HG02610 (cell line): Measurements from ENCODE around the gene ABCA7.

Source experiments
- ATAC-seq: cut with Tn5 transposase; IDR thresholded peaks from one replicate; pipeline ENCODE4 v1.9.1; 2021; ENCODE audit warnings: mild to moderate bottlenecking, moderate library complexity; ENCODE audit not compliant: unreplicated experiment

The ABCA7 gene

GRCh38 chr19:1039646-1040475, at the start of gene ABCA7:
Gene ABCA7, plus strand, starts transcription at chr19:1040107. Its CDS starts 1,255 bp downstream, at chr19:1041362.
- ATAC-seq: peak; percentile 68

- no peak for ATAC-seq
These were observed 49.8 kb upstream of the ABCA7 start for GRCh38 chr19:990119-990571.

GRCh38 chr19:990746-991145, 49.2 kb upstream of the ABCA7 start:
- no peak for ATAC-seq

GRCh38 chr19:991174-991931, 48.6 kb upstream of the ABCA7 start:
- ATAC-seq: no peak

- no peak for ATAC-seq
These were observed 47.8 kb upstream of the ABCA7 start for GRCh38 chr19:991932-992669.

GRCh38 chr19:992670-993055, 47.2 kb upstream of the ABCA7 start:
- ATAC-seq: no peak

GRCh38 chr19:993361-993830, 46.5 kb upstream of the ABCA7 start:
- ATAC-seq: no peak

- no peak for ATAC-seq
These were observed 46.0 kb upstream of the ABCA7 start for GRCh38 chr19:993831-994393.

GRCh38 chr19:994516-994915, 45.4 kb upstream of the ABCA7 start:
- no peak for ATAC-seq

- no peak for ATAC-seq
These were observed 44.7 kb upstream of the ABCA7 start for GRCh38 chr19:995051-995827.

GRCh38 chr19:996051-996838, 43.7 kb upstream of the ABCA7 start:
- ATAC-seq: no peak

GRCh38 chr19:998064-998463, 41.8 kb upstream of the ABCA7 start:
- no peak for ATAC-seq

- no peak for ATAC-seq
These were observed 40.6 kb upstream of the ABCA7 start for GRCh38 chr19:999379-999719.

- ATAC-seq: no peak
These were observed 39.8 kb upstream of the ABCA7 start, which contains the start of gene GRIN3B for GRCh38 chr19:1000095-1000494. Gene GRIN3B, plus strand, starts transcription at chr19:1000419. Its CDS starts 19 bp downstream, at chr19:1000438.

- ATAC-seq: no peak
These were observed 39.0 kb upstream of the ABCA7 start for GRCh38 chr19:1000591-1001537.

- ATAC-seq: no peak
These were observed 38.3 kb upstream of the ABCA7 start for GRCh38 chr19:1001538-1002166.

- no peak for ATAC-seq
These were observed 37.3 kb upstream of the ABCA7 start for GRCh38 chr19:1002600-1002999.

- no peak for ATAC-seq
These were observed 36.6 kb upstream of the ABCA7 start for GRCh38 chr19:1003283-1003682.
